Bronchial epithelial cell (primary cell): Measurements from ENCODE around the gene DCAF8. TPM values are rescaled to one million over a fixed set of nuclear protein-coding genes. Genes with fewer than 3 reads are reported as not detected.

Source experiments
- DNase-seq: peaks from one replicate; pipeline ENCODE4 v3.0.0-alpha.2; 2010; ENCODE audit warnings: low read depth
- FAIRE-seq: peaks from 2 replicates; lab custom pipeline; 2011; peaks lifted over from hg19 to GRCh38; lab: Jason Lieb, UNC
- H3K27me3 ChIP-seq: 2 replicates; pipeline ENCODE4 v1.5.1; 2011; ENCODE audit warnings: low read length; ENCODE audit not compliant: control insufficient read depth, insufficient read depth
- H3K36me3 ChIP-seq: 2 replicates; pipeline ENCODE4 v1.5.1; 2011; ENCODE audit warnings: low read length; ENCODE audit not compliant: control insufficient read depth, insufficient read depth
- H3K4me3 ChIP-seq: 2 replicates; pipeline ENCODE4 v1.5.1; 2011; ENCODE audit warnings: mild to moderate bottlenecking, low read depth, low read length, control low read depth
- CTCF ChIP-seq: IDR thresholded peaks from 2 replicates; pipeline ENCODE4 v1.5.1; 2011; ENCODE audit warnings: mild to moderate bottlenecking, moderate library complexity, low read length, control low read depth, inconsistent platforms; ENCODE audit not compliant: insufficient read depth, severe bottlenecking
- total RNA-seq: library from RNA; depleted of rRNA; stranded (reverse); fragments of >200 nt; gene quantifications from 2 replicates; pipeline ENCODE4 v1.2.1, GENCODE V29; 2014

DCAF8 gene
- total RNA-seq, 1 donor from 2014 or later = 57.4 TPM

GRCh38 chr1:160220301-160220700 lies 42.0 kb downstream of the DCAF8 start:
- H3K27me3 ChIP-seq = no peaks in the 10 kb centered on the region
- DNase-seq = no peak
- no peak for FAIRE-seq
- no peak for TF ChIP-seq CTCF
- H3K36me3 ChIP-seq = peaks cover 16% of the 10 kb centered on the region
- no peak overlapping the region for H3K4me3 ChIP-seq

GRCh38 chr1:160219062-160219929 lies 43.1 kb downstream of the DCAF8 start:
- peak; percentile 69 for TF ChIP-seq CTCF
- Histone ChIP-seq H3K27me3 (no peaks in the 10 kb centered on the region), H3K36me3 (peaks cover 12% of the 10 kb centered on the region), H3K4me3 (no peak overlapping the region)
- peak; percentile 88 for DNase-seq
- no peak for FAIRE-seq

- peak; percentile 80 for DNase-seq
- no peak for TF ChIP-seq CTCF
- no peak for FAIRE-seq
- Histone ChIP-seq H3K27me3 (no peaks in the 10 kb centered on the region), H3K4me3 (no peak overlapping the region), H3K36me3 (peaks cover 19% of the 10 kb centered on the region)
Observed at GRCh38 chr1:160217481-160218051, 44.8 kb downstream of the DCAF8 start.

- Histone ChIP-seq H3K4me3 (no peak overlapping the region), H3K27me3 (no peaks in the 10 kb centered on the region), H3K36me3 (peaks cover 21% of the 10 kb centered on the region)
- no peak for TF ChIP-seq CTCF
- no peak for FAIRE-seq
- DNase-seq = no peak
Observed at GRCh38 chr1:160216301-160216700, 46.0 kb downstream of the DCAF8 start.

GRCh38 chr1:160214481-160215140 lies 47.7 kb downstream of the DCAF8 start:
- DNase-seq (no peak), FAIRE-seq (no peak)
- Histone ChIP-seq H3K27me3 (no peaks in the 10 kb centered on the region), H3K4me3 (no peak overlapping the region), H3K36me3 (peaks cover 24% of the 10 kb centered on the region)
- TF ChIP-seq CTCF = no peak
